Measurements from ENCODE around the gene CEP104. TPM values are rescaled to one million over a fixed set of nuclear protein-coding genes. Genes with fewer than 3 reads are reported as not detected.
A peak's percentile ranks its signal among the peaks of the same experiment; 100 is the strongest.

CEP104 gene
- polyA plus RNA-seq, 1 donor (not counting 4 experiments of a cell fraction or from before 2014, with no cell fraction given) = 35.7 TPM

DNA sequence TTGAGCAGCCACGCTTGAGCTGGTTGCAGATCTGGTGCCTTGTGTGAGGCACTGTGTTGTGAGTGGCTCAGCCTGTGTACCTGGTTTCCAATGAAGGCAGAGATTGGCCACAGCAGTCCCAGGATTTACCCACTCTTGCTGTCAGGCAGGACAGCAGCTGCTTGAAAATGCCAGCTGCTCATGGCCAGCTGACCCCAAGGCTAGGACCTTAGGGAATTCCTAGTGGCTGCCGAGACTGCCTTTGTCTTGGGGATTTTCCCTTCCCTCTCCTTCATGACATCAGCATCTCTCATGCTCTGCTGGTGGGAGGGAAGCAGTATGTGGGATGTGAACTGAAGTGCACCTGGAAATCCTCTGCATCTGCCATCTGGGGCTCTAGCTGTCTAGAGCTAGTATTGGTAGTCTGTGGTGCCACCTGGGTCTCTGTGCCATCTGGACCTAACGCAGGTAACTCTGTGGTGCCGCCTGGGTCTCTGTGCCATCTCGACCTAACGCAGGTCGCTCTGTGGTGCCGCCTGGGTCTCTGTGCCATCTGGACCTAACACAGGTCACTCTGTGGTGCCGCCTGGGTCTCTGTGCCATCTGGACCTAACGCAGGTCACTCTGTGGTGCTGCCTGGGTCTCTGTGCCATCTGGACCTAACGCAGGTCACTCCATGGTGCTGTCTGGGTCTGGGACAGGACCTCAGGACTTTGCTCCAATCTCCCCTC is 56.9 kb downstream of the CEP104 start:
- H3K9me3 ChIP-seq (ENCODE audit: control insufficient read depth, low read depth, low read length) = no peaks in the 10 kb centered on the region
- no peak overlapping the region for H3K9ac ChIP-seq (ENCODE audit: control insufficient read depth, extremely low read depth, insufficient read depth, low read length)
- TF ChIP-seq, protein P1, sequence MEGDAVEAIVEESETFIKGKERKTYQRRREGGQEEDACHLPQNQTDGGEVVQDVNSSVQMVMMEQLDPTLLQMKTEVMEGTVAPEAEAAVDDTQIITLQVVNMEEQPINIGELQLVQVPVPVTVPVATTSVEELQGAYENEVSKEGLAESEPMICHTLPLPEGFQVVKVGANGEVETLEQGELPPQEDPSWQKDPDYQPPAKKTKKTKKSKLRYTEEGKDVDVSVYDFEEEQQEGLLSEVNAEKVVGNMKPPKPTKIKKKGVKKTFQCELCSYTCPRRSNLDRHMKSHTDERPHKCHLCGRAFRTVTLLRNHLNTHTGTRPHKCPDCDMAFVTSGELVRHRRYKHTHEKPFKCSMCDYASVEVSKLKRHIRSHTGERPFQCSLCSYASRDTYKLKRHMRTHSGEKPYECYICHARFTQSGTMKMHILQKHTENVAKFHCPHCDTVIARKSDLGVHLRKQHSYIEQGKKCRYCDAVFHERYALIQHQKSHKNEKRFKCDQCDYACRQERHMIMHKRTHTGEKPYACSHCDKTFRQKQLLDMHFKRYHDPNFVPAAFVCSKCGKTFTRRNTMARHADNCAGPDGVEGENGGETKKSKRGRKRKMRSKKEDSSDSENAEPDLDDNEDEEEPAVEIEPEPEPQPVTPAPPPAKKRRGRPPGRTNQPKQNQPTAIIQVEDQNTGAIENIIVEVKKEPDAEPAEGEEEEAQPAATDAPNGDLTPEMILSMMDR (optimal IDR thresholded peaks at IDR 0.05 in 1 of 3, IDR thresholded peaks at IDR 0.05 in 1 of 3, conservative IDR thresholded peaks at IDR 0.05 in 1 of 3; ENCODE audit: extremely low read depth in 1 of 3, insufficient read depth in 2 of 3, low read length in 3 of 3) = no peak
- TF ChIP-seq EZH2 (IDR thresholded peaks at IDR 0.05; ENCODE audit: low read length) = no peak
- H3K79me2 ChIP-seq (ENCODE audit: control insufficient read depth, insufficient read depth, low read length) = peaks cover 11% of the 10 kb centered on the region
- no peak overlapping the region for H3K4me3 ChIP-seq (ENCODE audit: control insufficient read depth in 2 of 3, extremely low read depth in 1 of 3, insufficient read depth in 2 of 3, low read depth in 1 of 3, low read length in 3 of 3)
- dilution Hi-C loops (cut with MboI; ENCODE audit: extremely low pct_ligation_motif_present, low sequenced_read_pairs) = no loop called here
- no peaks in the 10 kb centered on the region for H3K36me3 ChIP-seq (ENCODE audit: control insufficient read depth in 2 of 2, extremely low read depth in 1 of 2, insufficient read depth in 2 of 2, low read length in 2 of 2)
- no peak overlapping the region for H3K4me2 ChIP-seq (ENCODE audit: control insufficient read depth, extremely low read depth, insufficient read depth, low read depth, low read length)
- peaks cover 13% of the 10 kb centered on the region for H3K4me1 ChIP-seq (ENCODE audit: control insufficient read depth, extremely low read depth, insufficient read depth, low read length)
- H3K27me3 ChIP-seq (ENCODE audit: control insufficient read depth, extremely low read depth, insufficient read depth, low read length) = no peaks in the 10 kb centered on the region
- no peak for FAIRE-seq
- no peak for DNase-seq (ENCODE audit: low read depth, low spot score)
- H3K27ac ChIP-seq (ENCODE audit: control insufficient read depth, insufficient read depth, low read length) = no peak overlapping the region
- H2AFZ ChIP-seq (ENCODE audit: control insufficient read depth, low read length) = no peak overlapping the region
- no peaks in the 10 kb centered on the region for H3K9me1 ChIP-seq (ENCODE audit: control insufficient read depth, extremely low read depth, insufficient read depth, low read length)
- no peaks in the 10 kb centered on the region for H4K20me1 ChIP-seq (ENCODE audit: control insufficient read depth, extremely low read depth, insufficient read depth, low read length)

DNA sequence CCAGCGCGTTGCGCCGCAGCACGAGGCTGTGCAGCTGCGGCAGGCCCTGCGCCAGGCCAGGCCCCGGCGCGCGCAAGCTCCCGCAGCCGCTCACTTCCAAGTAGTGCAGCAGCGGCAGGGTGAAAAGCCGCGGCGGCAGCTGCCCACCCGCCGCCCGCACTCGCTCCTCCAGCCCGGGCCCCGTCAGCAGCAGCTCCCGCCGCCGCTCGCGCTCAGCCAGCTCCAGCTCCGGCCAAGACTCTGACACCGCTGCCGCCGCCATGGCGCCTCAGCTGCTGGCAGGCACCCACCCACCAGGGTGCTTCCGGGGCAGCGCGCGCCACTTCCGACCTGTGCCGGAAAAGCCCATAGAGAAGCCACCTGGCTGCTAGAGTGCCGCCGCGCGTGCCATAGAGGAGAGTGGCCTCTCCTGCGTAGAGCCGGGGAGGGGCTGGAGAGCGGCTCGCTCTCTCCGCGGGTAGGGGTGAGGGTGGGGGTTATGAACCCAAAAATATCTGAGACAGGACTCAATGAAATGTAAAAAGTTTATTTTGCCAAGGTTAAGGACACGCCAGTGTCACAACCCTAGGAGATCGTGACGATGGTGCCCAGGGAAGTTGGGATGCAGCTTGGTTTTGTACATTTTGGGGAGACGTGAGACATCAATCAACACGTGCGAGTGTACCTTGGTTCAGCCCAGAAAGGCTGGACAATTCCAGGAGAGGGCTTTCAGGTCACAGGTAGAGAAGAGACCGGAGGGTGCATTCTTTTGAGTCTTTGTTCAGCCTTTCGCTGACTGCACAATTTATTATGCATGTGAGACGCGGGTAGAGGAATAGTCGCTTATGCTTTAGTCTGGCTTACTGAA is 60.6 kb downstream of the CEP104 start, which contains the start of gene LRRC47:
LRRC47 (minus strand) TSS at position 284 of the 847 bp plus-strand sequence; CDS start at position 262, 22 bp downstream.
- FAIRE-seq (peak; percentile 34), DNase-seq (ENCODE audit: low read depth, low spot score) (no peak)
- peaks cover 41% of the 10 kb centered on the region for H3K79me2 ChIP-seq (ENCODE audit: control insufficient read depth, insufficient read depth, low read length)
- H3K27ac ChIP-seq (ENCODE audit: control insufficient read depth, insufficient read depth, low read length) = peak within 1 kb of the TSS; percentile 49
- dilution Hi-C loops (cut with MboI; ENCODE audit: extremely low pct_ligation_motif_present, low sequenced_read_pairs) = no loop called here
- H3K9ac ChIP-seq (ENCODE audit: control insufficient read depth, extremely low read depth, insufficient read depth, low read length) = peak within 1 kb of the TSS; percentile 72
- peak within 1 kb of the TSS; percentile 98 for H3K4me2 ChIP-seq (ENCODE audit: control insufficient read depth, extremely low read depth, insufficient read depth, low read depth, low read length)
- TF ChIP-seq, protein P1 (optimal IDR thresholded peaks at IDR 0.05 in 1 of 3, IDR thresholded peaks at IDR 0.05 in 1 of 3, conservative IDR thresholded peaks at IDR 0.05 in 1 of 3; ENCODE audit: extremely low read depth in 1 of 3, insufficient read depth in 2 of 3, low read length in 3 of 3) = no peak
- TF ChIP-seq EZH2 (IDR thresholded peaks at IDR 0.05; ENCODE audit: low read length) = no peak
- H3K27me3 ChIP-seq (ENCODE audit: control insufficient read depth, extremely low read depth, insufficient read depth, low read length) = no peaks in the 10 kb centered on the region
- peaks cover 0 to 4% of the 10 kb centered on the region in 2 experiments for H3K36me3 ChIP-seq (ENCODE audit: control insufficient read depth in 2 of 2, extremely low read depth in 1 of 2, insufficient read depth in 2 of 2, low read length in 2 of 2)
- H3K9me3 ChIP-seq (ENCODE audit: control insufficient read depth, low read depth, low read length) = no peaks in the 10 kb centered on the region
- H3K9me1 ChIP-seq (ENCODE audit: control insufficient read depth, extremely low read depth, insufficient read depth, low read length) = no peaks in the 10 kb centered on the region
- H2AFZ ChIP-seq (ENCODE audit: control insufficient read depth, low read length) = peak within 1 kb of the TSS; percentile 84
- H3K4me3 ChIP-seq (ENCODE audit: control insufficient read depth in 2 of 3, extremely low read depth in 1 of 3, insufficient read depth in 2 of 3, low read depth in 1 of 3, low read length in 3 of 3) = peak within 1 kb of the TSS; percentile 66 to 83 (median 76)
- H4K20me1 ChIP-seq (ENCODE audit: control insufficient read depth, extremely low read depth, insufficient read depth, low read length) = peaks cover 6% of the 10 kb centered on the region
- H3K4me1 ChIP-seq (ENCODE audit: control insufficient read depth, extremely low read depth, insufficient read depth, low read length) = peaks cover 36% of the 10 kb centered on the region

All from keratinocyte (primary cell).